Nucleus accumbens (tissue), 56 donors: ENCODE measurements around the gene SGTA.

Experiments used
- DNase-seq, 56 donors: peaks; one replicate each; lab custom pipeline; 2025; lab: John Stamatoyannopoulos, UW

SGTA gene

GRCh38 chr19:2756921-2757881 lies 25.9 kb downstream of the SGTA start:
- DNase-seq = no peak

GRCh38 chr19:2756477-2756876 lies 26.6 kb downstream of the SGTA start:
- no peak for DNase-seq

GRCh38 chr19:2755811-2756210 lies 27.3 kb downstream of the SGTA start:
- DNase-seq = no peak

GRCh38 chr19:2755448-2755705 lies 27.7 kb downstream of the SGTA start:
- no peak for DNase-seq

- DNase-seq = no peak
Measured at GRCh38 chr19:2754659-2755447, 28.2 kb downstream of the SGTA start.

- peak in 1 of 56 donors; percentile 31 for DNase-seq
Measured at GRCh38 chr19:2751438-2751830, 31.6 kb downstream of the SGTA start.

GRCh38 chr19:2750808-2751437 lies 32.1 kb downstream of the SGTA start:
- peak in 23 of 56 donors; percentile 9 to 69 (median 36) for DNase-seq

GRCh38 chr19:2747349-2747748 lies 35.7 kb downstream of the SGTA start:
- no peak for DNase-seq

GRCh38 chr19:2744113-2744512 lies 39.0 kb downstream of the SGTA start:
- no peak for DNase-seq

- peak in 22 of 56 donors; percentile 4 to 72 (median 32) for DNase-seq
Measured at GRCh38 chr19:2743099-2743498, 40.0 kb downstream of the SGTA start.

GRCh38 chr19:2740314-2740656 lies 42.8 kb downstream of the SGTA start:
- DNase-seq = no peak

- peak; percentile 61 to 98 (median 95) for DNase-seq
Measured at GRCh38 chr19:2739602-2740313, 43.3 kb downstream of the SGTA start, which contains the start of gene SLC39A3. Gene SLC39A3, minus strand, starts transcription at chr19:2740017. Its CDS starts 2,760 bp downstream, at chr19:2737257.

GRCh38 chr19:2736550-2737190 lies 46.4 kb downstream of the SGTA start:
- DNase-seq = no peak

GRCh38 chr19:2735374-2735773 lies 47.7 kb downstream of the SGTA start:
- no peak for DNase-seq

- DNase-seq = no peak
Measured at GRCh38 chr19:2734589-2735288, 48.3 kb downstream of the SGTA start.

- DNase-seq = no peak
Measured at GRCh38 chr19:2733930-2734588, 49.0 kb downstream of the SGTA start.

- no peak for DNase-seq
Measured at GRCh38 chr19:2732883-2733282, 50.2 kb downstream of the SGTA start.

GRCh38 chr19:2732157-2732725 lies 50.8 kb downstream of the SGTA start:
- DNase-seq = no peak
